ENCODE data around the gene NTM. TPM values are rescaled to one million over a fixed set of nuclear protein-coding genes. Genes with fewer than 3 reads are reported as not detected.

Gene NTM
- total RNA-seq, 2 experiments from 2014 or later, result not detected

- Mint-ChIP-seq H3K4me1 (no peaks in the 10 kb centered on the region), H3K9me3 (no peaks in the 10 kb centered on the region), H3K4me3 (no peak overlapping the region), H3K27me3 (no peaks in the 10 kb centered on the region), H3K27ac (no peak overlapping the region), H3K36me3 (no peaks in the 10 kb centered on the region)
- ATAC-seq (ENCODE audit: low read depth) (no peak), DNase-seq (no peak)
- POLR2A ChIA-PET, result no interaction called here
These were observed 78.9 kb downstream of the NTM start for GRCh38 chr11:131449036-131450019.

GRCh38 chr11:131454490-131454889 is 84.1 kb downstream of the NTM start:
- Mint-ChIP-seq H3K36me3 (no peaks in the 10 kb centered on the region), H3K4me1 (no peaks in the 10 kb centered on the region), H3K27me3 (no peaks in the 10 kb centered on the region), H3K27ac (no peak overlapping the region), H3K9me3 (no peaks in the 10 kb centered on the region), H3K4me3 (no peak overlapping the region)
- DNase-seq (no peak), ATAC-seq (ENCODE audit: low read depth) (no peak)
- POLR2A ChIA-PET, result no interaction called here

- H3K9me3 Mint-ChIP-seq, result no peaks in the 10 kb centered on the region
- no peaks in the 10 kb centered on the region for H3K36me3 Mint-ChIP-seq
- ATAC-seq (ENCODE audit: low read depth), result no peak
- H3K27ac Mint-ChIP-seq, result no peak overlapping the region
- H3K4me1 Mint-ChIP-seq, result no peaks in the 10 kb centered on the region
- H3K27me3 Mint-ChIP-seq, result no peaks in the 10 kb centered on the region
- no peak overlapping the region for H3K4me3 Mint-ChIP-seq
- no peak for DNase-seq
- POLR2A ChIA-PET, result no interaction called here
These were observed 84.6 kb downstream of the NTM start for GRCh38 chr11:131454989-131455388.

GRCh38 chr11:131455843-131456704 is 85.7 kb downstream of the NTM start:
- H3K27me3 Mint-ChIP-seq, result no peaks in the 10 kb centered on the region
- H3K4me1 Mint-ChIP-seq, result no peaks in the 10 kb centered on the region
- POLR2A ChIA-PET, result no interaction called here
- ATAC-seq (ENCODE audit: low read depth) (no peak), DNase-seq (no peak)
- no peak overlapping the region for H3K27ac Mint-ChIP-seq
- no peaks in the 10 kb centered on the region for H3K9me3 Mint-ChIP-seq
- H3K36me3 Mint-ChIP-seq, result no peaks in the 10 kb centered on the region
- no peak overlapping the region for H3K4me3 Mint-ChIP-seq

- no peaks in the 10 kb centered on the region for H3K4me1 Mint-ChIP-seq
- POLR2A ChIA-PET, result no interaction called here
These were observed 86.7 kb downstream of the NTM start for GRCh38 chr11:131457163-131457562.

GRCh38 chr11:131458421-131458820 is 88.0 kb downstream of the NTM start:
- POLR2A ChIA-PET, result no interaction called here
- DNase-seq, result no peak
- H3K27ac Mint-ChIP-seq, result no peak overlapping the region
- no peaks in the 10 kb centered on the region for H3K4me1 Mint-ChIP-seq
- no peaks in the 10 kb centered on the region for H3K36me3 Mint-ChIP-seq
- H3K4me3 Mint-ChIP-seq, result no peak overlapping the region
- no peak for ATAC-seq (ENCODE audit: low read depth)
- H3K27me3 Mint-ChIP-seq, result no peaks in the 10 kb centered on the region
- no peaks in the 10 kb centered on the region for H3K9me3 Mint-ChIP-seq

More at GRCh38 chr11:131457163-131457562, 86.7 kb downstream of the NTM start:
- no peak overlapping the region for H3K4me3 Mint-ChIP-seq
- DNase-seq, result no peak
- H3K27ac Mint-ChIP-seq, result no peak overlapping the region
- ATAC-seq (ENCODE audit: low read depth), result no peak
- no peaks in the 10 kb centered on the region for H3K9me3 Mint-ChIP-seq
- H3K27me3 Mint-ChIP-seq, result no peaks in the 10 kb centered on the region
- H3K36me3 Mint-ChIP-seq, result no peaks in the 10 kb centered on the region

- H3K27ac Mint-ChIP-seq, result no peak overlapping the region
- ATAC-seq (ENCODE audit: low read depth) (no peak), DNase-seq (no peak)
- no peaks in the 10 kb centered on the region for H3K4me1 Mint-ChIP-seq
- POLR2A ChIA-PET, result no interaction called here
- H3K27me3 Mint-ChIP-seq, result peaks cover 5% of the 10 kb centered on the region
- no peaks in the 10 kb centered on the region for H3K9me3 Mint-ChIP-seq
- H3K4me3 Mint-ChIP-seq, result no peak overlapping the region
- H3K36me3 Mint-ChIP-seq, result no peaks in the 10 kb centered on the region
These were observed 90.5 kb downstream of the NTM start for GRCh38 chr11:131460931-131461330.

- ATAC-seq (ENCODE audit: low read depth) (no peak), DNase-seq (no peak)
- Mint-ChIP-seq H3K36me3 (no peaks in the 10 kb centered on the region), H3K27ac (no peak overlapping the region), H3K4me1 (no peaks in the 10 kb centered on the region), H3K4me3 (no peak overlapping the region), H3K27me3 (peaks cover 5% of the 10 kb centered on the region), H3K9me3 (no peaks in the 10 kb centered on the region)
- POLR2A ChIA-PET, result no interaction called here
These were observed 92.2 kb downstream of the NTM start for GRCh38 chr11:131462622-131463021.

- no peak overlapping the region for H3K27ac Mint-ChIP-seq
- POLR2A ChIA-PET, result no interaction called here
- H3K36me3 Mint-ChIP-seq, result no peaks in the 10 kb centered on the region
- H3K4me3 Mint-ChIP-seq, result no peak overlapping the region
- ATAC-seq (ENCODE audit: low read depth) (no peak), DNase-seq (no peak)
- H3K9me3 Mint-ChIP-seq, result no peaks in the 10 kb centered on the region
- no peaks in the 10 kb centered on the region for H3K4me1 Mint-ChIP-seq
- peaks cover 5% of the 10 kb centered on the region for H3K27me3 Mint-ChIP-seq
These were observed 92.7 kb downstream of the NTM start for GRCh38 chr11:131463162-131463561.

- POLR2A ChIA-PET, result no interaction called here
- no peak for DNase-seq
- H3K4me1 Mint-ChIP-seq, result no peaks in the 10 kb centered on the region
- no peaks in the 10 kb centered on the region for H3K9me3 Mint-ChIP-seq
- no peaks in the 10 kb centered on the region for H3K36me3 Mint-ChIP-seq
- no peak for ATAC-seq (ENCODE audit: low read depth)
- H3K4me3 Mint-ChIP-seq, result no peak overlapping the region
- peaks cover 5% of the 10 kb centered on the region for H3K27me3 Mint-ChIP-seq
- H3K27ac Mint-ChIP-seq, result no peak overlapping the region
These were observed 93.4 kb downstream of the NTM start for GRCh38 chr11:131463649-131464425.

- peaks cover 5% of the 10 kb centered on the region for H3K27me3 Mint-ChIP-seq
- POLR2A ChIA-PET, result no interaction called here
- H3K9me3 Mint-ChIP-seq, result no peaks in the 10 kb centered on the region
- H3K27ac Mint-ChIP-seq, result no peak overlapping the region
- ATAC-seq (ENCODE audit: low read depth), result no peak
- no peaks in the 10 kb centered on the region for H3K36me3 Mint-ChIP-seq
- no peak overlapping the region for H3K4me3 Mint-ChIP-seq
- DNase-seq, result no peak
- no peaks in the 10 kb centered on the region for H3K4me1 Mint-ChIP-seq
These were observed 94.0 kb downstream of the NTM start for GRCh38 chr11:131464461-131464860.

- POLR2A ChIA-PET, result no interaction called here
- H3K27ac Mint-ChIP-seq, result no peak overlapping the region
These were observed 94.6 kb downstream of the NTM start for GRCh38 chr11:131465039-131465438.

GRCh38 chr11:131465746-131466145 is 95.3 kb downstream of the NTM start:
- Mint-ChIP-seq H3K4me1 (no peaks in the 10 kb centered on the region), H3K27me3 (peaks cover 5% of the 10 kb centered on the region), H3K36me3 (no peaks in the 10 kb centered on the region), H3K27ac (no peak overlapping the region), H3K4me3 (no peak overlapping the region), H3K9me3 (no peaks in the 10 kb centered on the region)
- POLR2A ChIA-PET, result no interaction called here
- DNase-seq, result no peak
- no peak for ATAC-seq (ENCODE audit: low read depth)

More at GRCh38 chr11:131465039-131465438, 94.6 kb downstream of the NTM start:
- no peaks in the 10 kb centered on the region for H3K36me3 Mint-ChIP-seq
- peaks cover 5% of the 10 kb centered on the region for H3K27me3 Mint-ChIP-seq
- no peaks in the 10 kb centered on the region for H3K4me1 Mint-ChIP-seq
- ATAC-seq (ENCODE audit: low read depth), result no peak
- DNase-seq, result no peak
- H3K9me3 Mint-ChIP-seq, result no peaks in the 10 kb centered on the region
- H3K4me3 Mint-ChIP-seq, result no peak overlapping the region
